NCI-H82 (cell line): ENCODE measurements around the gene C2orf42.
"Not testable (repeated sequence)": the region's sequence is repeated elsewhere in the genome, so short reads cannot be mapped to it uniquely, and the experiment has no call there.

Source experiments
- DNase-seq: peaks from one replicate; lab custom pipeline; 2025; lab: John Stamatoyannopoulos, UW

C2orf42 gene

DNA sequence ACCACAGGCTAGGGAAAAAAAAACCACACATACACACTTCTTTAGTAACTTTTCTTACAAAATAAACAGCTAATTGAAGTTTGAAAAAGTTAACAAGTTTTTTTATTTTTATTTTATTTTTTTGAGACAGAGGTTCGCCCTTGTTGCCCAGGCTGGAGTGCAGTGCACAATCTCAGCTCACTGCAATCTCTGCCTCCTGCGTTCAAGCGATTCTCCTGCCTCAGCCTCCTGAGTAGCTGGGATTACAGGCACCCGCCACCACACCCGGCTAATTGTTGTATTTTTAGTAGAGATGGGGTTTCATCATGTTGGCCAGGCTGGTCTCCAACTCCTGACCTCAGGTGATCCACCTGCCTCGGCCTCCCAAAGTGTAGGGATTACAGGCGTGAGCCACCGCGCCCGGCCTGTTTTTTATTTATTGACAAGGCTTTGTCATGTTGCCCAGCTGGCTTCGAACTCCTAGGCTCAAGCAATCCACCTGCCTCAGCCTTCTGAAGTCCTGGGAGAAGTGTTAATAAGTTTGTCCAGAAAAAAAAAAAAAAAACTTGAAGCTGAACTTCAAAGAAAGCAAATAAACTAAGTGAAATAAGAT, 21.1 kb downstream of the C2orf42 start:
- DNase-seq = not testable (repeated sequence)

- no peak for DNase-seq
Measured at GRCh38 chr2:70161069-70161534, 29.7 kb downstream of the C2orf42 start.

DNA sequence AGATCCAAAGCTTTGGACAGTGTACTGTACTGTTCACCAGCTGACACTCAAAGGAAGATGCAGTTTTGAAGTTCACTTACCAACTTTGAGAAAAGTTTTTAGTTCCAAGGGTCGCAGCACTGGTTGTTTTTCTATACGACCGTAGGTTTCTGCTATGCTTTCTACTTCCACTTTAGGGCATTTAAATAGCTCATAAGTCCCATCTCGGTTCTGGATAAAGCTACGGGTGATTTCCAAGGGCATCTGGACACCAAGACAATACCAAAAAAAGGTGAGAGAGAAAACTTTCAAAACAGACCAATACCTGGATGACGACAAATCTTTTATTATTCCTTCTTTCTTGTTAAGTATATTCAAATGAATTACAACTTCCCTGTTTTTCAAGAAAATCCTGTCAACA, 30.3 kb downstream of the C2orf42 start:
- DNase-seq = no peak

- DNase-seq = not testable (repeated sequence)
Measured at GRCh38 chr2:70149130-70149686, 41.6 kb downstream of the C2orf42 start.

GRCh38 chr2:70148211-70148760, 42.5 kb downstream of the C2orf42 start:
- not testable (repeated sequence) for DNase-seq

DNA sequence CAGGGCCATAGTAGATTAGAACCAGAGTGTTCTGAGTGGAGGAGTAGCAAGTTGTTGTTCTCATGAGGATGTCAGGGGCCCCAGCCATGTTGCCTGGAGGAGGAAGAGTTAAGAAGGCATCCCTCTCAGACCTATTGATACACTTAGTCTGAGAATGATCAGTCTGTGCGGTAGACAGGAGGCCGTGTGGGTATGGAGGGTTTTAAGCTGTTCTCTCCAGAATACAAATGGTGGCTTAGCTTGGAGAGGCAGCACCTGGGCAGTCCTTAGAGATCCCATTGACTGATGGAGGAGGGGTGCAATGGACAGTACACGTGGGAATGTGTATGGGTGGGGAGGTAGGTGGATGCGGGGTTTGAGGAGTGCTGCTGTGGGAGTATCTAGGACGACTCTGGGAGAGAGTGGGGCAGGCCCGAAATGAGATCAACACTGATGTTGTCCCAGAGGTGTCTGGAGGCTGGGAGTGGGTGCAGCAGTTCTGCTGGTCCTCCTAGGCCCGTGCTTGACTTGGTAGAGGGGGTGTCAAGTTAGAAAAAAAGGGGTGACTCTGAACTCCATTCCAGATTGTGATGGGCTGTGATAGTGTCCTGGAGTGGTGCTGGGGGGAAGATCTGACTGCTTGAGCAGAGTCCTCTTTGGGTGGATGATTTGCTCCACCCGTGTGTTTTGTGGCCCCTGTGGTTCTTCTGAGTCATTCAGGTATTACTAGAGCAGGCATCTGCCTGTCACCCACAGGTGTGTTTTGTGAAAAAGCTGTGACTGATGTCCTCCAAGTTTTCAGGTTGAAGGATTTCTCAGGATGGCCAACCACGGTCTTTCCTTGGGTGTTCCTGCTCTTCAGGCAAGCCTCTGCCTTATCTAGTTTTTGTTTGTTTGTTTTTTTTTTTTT, 44.7 kb downstream of the C2orf42 start:
- DNase-seq = no peak

- no peak for DNase-seq
Measured at GRCh38 chr2:70145144-70145490, 45.7 kb downstream of the C2orf42 start.

GRCh38 chr2:70144443-70145143, 46.2 kb downstream of the C2orf42 start:
- DNase-seq = no peak

DNA sequence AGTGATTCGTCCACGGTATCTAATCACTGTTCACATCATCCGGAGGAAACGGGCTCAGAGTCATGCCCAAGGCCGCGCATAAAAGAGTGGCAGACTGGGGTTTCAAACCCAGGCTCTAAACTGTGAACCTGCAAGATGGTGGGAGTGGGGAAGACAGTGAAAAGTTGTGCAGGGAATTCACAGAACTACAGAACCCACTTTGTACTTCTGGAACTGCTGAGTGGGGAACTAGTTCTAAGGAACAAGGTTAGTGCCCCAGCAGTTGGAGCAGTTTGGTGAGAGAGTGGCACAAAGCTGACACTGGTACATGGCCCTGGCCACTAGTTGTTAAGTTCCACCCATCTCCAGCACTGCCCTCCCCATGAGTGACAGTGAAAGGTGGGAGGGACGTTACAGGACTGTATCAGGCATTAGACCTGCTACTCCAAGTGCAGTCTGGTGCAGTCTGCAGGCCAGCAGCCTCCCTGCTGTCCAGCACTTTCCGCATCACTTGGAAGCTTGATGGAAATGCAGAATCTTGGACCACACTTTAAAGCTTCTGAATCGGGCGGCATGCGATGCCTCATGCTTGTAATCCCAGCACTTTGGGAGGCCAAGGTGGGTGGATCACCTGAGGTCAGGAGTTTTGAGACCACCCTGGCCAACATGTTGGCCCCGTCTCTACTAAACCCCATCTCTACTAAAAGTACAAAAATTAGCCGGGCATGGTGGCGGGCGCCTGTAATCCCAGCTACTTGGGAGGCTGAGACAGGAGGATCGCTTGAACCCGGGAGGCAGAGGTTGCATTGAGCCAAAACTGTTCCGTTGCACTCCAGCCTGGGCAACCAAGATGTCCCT, 47.3 kb downstream of the C2orf42 start:
- DNase-seq = peak; percentile 71

DNA sequence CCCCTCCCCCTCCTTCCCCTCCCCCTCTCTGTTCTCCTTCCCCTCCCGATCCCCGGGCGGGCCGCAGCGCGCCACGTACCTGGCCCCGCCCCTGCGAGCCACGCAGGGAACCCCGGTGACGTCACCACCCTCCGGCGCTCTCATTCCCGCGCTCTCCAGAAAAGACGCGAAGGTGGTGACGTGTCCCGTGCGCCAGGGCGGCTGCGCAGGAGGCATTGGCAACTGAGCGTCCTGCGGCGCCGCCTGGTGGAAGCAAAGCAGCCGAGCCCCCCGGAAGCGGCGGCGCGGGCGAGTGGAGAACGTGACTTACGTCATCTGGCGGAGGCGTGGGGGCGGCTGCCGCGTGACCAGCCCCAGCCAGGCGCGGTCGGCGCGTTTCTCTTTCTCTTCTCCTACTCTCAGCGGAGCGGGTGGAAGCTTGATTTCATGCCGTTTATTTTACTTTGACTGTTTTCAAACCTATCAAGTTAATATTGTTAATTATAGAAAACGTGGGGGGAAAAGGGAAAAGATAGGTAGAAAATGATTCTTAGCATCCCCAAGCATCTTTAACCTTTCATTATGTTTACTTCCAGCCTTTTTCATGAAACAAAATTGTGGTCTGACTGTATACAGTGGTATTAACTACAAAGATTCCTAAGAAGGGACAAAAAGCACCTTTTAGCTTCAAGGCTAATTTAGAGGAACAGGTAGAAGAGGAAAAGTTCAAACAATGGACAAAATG, 48.1 kb downstream of the C2orf42 start:
- DNase-seq = peak; percentile 100

- DNase-seq = peak; percentile 81
Measured at GRCh38 chr2:70141902-70142589, 48.8 kb downstream of the C2orf42 start.

DNA sequence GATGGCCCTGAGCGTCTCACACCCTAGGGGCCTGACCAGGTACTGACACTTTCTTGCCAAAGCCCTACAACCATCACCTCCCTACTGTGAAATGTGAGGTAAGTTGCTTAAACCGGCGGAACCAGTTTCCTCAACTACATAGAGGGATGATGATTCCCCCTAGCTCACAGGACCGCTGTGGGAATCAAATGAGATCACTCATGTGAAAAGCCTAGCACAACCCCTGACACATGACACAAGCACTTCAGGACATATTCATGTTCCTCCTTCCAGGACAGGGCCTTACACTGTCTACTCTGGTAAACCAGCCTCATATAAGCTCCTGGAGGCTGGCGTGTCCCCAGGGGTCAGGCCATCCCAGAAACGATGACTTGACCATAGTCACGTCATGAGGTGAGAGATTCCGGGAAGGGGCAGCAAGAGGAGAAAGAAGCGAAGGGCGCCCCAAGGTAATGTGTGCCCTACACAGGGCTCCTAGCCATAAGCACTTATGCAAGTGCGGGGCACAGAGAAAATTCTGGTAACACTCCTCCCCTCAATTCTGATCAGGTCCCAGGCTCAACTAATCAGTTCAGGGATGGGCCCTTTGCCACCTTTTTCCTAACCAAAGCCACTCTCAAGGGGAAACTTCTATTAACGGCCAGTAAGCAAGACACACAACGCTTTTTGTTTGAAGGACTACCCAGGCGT, 49.5 kb downstream of the C2orf42 start:
- DNase-seq = peak; percentile 77

DNA sequence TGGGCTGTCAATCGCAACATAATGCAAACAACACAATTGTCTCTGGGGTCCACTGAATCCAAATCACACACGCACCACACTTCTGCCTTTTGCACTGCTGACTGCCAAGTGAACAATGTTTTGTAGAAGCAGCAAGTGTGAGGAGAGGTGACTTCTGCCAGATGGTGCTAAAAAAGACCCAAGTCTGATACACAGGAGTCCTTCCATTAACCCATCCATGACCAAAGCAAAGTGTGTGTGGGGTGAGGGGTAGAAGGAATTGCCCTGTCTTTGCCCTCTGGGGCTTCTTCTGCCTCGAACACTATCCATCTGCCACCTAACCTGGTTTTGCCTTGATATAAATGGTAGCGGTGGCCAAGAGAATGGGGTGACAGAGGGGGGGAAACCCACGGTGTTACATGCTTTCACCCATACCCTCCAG, 50.0 kb downstream of the C2orf42 start:
- peak; percentile 70 for DNase-seq

- DNase-seq = not testable (repeated sequence)
Measured at GRCh38 chr2:70134323-70134983, 56.4 kb downstream of the C2orf42 start.

DNA sequence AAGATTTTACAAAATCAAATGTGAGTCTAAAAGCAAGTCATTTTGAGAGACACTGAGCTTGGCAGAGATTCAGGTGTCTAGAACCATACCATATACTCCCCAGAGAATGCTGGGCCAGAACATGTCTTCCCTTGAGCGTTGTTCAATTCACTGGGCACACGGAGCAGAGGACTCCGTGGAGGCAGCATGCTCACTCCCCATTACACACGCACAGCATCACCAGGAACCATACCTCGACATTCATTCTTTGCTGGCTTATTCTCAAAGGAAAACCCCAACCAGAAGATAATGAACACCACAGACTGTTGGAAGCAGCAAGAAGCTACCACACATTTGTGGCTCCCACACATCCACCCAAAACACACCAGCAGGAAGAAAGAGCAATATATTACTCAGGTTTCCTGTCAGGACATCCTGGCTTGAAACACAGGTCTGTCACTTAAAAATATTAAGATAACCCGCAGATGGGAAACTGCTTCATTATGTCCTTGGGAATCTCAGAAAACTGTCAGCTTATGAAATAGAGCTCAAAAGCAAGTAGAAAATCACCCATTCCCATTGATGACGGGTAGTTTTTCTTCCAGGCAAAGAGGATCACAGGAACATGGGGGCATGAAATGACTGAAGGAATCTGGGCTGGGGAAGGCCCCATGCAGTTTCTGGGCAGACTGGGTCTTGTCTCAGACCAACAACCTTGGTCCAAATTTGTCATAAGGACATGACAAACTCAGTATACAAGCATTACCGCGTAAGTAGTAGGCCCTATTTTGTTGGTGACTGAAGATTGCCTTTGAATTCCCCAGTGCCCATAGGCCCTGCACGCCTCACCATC, 57.1 kb downstream of the C2orf42 start:
- DNase-seq = peak; percentile 67

DNA sequence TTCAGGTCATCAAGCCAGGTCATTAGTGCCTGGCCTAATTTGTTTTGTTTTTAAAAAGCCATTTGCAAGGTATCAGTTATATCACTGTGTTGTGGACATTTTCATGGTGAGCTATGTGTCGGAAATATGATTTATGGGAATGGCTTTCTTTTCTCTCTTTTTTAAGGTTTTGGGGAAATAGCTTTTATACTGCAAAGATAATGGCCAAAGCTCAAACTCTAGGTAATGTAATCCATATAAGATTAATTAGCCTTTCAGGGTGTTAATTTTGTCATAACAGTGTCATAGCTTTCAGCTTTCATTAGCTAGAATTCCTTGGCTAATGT, 57.7 kb downstream of the C2orf42 start:
- no peak for DNase-seq

DNA sequence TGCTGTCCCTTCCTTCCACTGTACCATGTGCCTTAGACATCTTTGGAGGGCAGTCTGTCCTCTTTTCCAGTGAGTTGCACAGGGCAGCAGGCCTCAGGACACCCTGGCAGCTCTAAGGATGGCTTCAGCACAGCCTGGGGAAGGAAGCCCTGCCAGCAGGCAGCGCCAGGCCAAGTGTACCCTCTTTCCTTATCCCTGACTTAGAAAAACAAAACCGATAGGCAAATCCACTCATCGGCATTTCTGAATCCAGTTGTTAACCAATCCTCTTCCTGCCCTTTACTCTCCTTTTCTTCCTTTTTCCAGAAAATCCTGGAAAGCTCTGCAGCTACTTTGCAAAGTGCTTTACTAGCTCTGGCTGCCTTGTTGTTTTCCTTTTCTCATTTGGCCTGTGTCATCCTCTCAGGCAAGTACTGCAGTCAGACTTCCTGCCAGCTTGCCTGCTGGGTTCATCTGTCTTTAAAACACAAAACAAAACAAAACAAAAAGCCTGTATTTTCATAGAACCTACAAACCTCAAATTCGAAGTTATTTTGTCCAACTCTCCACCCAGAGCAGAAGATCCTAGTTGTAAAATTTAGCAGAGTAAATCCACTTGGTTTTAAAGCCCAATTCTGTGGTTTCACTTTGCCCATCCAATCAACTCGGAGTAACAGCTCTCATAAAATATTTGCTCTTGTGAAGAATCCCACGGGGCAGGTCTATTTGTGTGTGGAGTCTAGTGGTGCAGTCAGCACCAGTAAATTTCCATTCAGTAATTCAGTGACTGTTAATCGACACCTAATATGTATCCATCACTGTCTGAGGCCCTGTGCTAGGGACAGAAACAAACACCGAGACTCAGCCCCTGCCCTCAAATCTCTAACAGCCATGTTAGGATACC, 58.3 kb downstream of the C2orf42 start:
- peak; percentile 29 for DNase-seq
